ENCODE data around the gene COPRS. TPM values are rescaled to one million over a fixed set of nuclear protein-coding genes. Genes with fewer than 3 reads are reported as not detected.

Gene COPRS
- total and polyA plus RNA-seq, 2 of the 8 experiments (the other 6 are each of a cell fraction or from before 2014, with no cell fraction given): 40.9 to 49.3 TPM

- CTCF ChIA-PET (ENCODE audit: partially characterized antibody): interaction anchor here (0.6 kb wide), 1 partner anchor 91 kb away, joined by 4 read pairs; no protein-coding TSS in a partner anchor
- H2BK20ac ChIP-seq (ENCODE audit: low read length): no peak overlapping the region
Measured at GRCh38 chr17:31882571-31882970, 23.5 kb upstream of the COPRS start.

More at GRCh38 chr17:31882571-31882970, 23.5 kb upstream of the COPRS start:
- H2BK120ac ChIP-seq (replicated peaks; ENCODE audit: low read depth, low read length): no peak overlapping the region
- H3K18ac ChIP-seq (ENCODE audit: extremely low read depth, low read length): no peak overlapping the region
- H3K27ac ChIP-seq (ENCODE audit: low read depth, low read length): no peak overlapping the region
- H3K4me1 ChIP-seq (replicated peaks in 1 of 4; ENCODE audit: control insufficient read depth in 3 of 4, insufficient read depth in 4 of 4, low read length in 3 of 4): no peaks in the 10 kb centered on the region
- H4K91ac ChIP-seq (replicated peaks; ENCODE audit: insufficient read length, low read length): no peak overlapping the region
- H2BK12ac ChIP-seq (ENCODE audit: low read depth, low read length): no peak overlapping the region
- no peaks in the 10 kb centered on the region for H3K79me2 ChIP-seq (ENCODE audit: control insufficient read depth in 1 of 2, insufficient read depth in 2 of 2, low read length in 2 of 2)
- no peak overlapping the region for H2BK15ac ChIP-seq (ENCODE audit: low read length)
- H4K8ac ChIP-seq (ENCODE audit: extremely low read depth, insufficient read depth, low read length): no peak overlapping the region
- H2AK5ac ChIP-seq (ENCODE audit: low read depth, low read length): no peak overlapping the region
- no peak overlapping the region for H2AFZ ChIP-seq (ENCODE audit: low read length)
- no peaks in the 10 kb centered on the region for H4K20me1 ChIP-seq (replicated peaks in 1 of 2; ENCODE audit: control insufficient read depth in 1 of 2, insufficient read depth in 2 of 2, low read length in 2 of 2)
- H3K27me3 ChIP-seq (replicated peaks in 1 of 4; ENCODE audit: control insufficient read depth in 3 of 4, extremely low read depth in 1 of 4, insufficient read depth in 3 of 4, low read length in 3 of 4): no peaks in the 10 kb centered on the region
- FAIRE-seq (no peak), DNase-seq (ENCODE audit: low read depth in 1 of 2, low spot score in 2 of 2) (no peak)
- peaks cover 15 to 88% (median 52%) of the 10 kb centered on the region in 4 experiments for H3K36me3 ChIP-seq (ENCODE audit: control insufficient read depth in 2 of 4, insufficient read depth in 4 of 4, low read length in 3 of 4)
- 97% methylated on average over 6 of the region's 6 CpGs; no CpG with 5 or more reads in 1 of the 2 experiments for WGBS, 2 experiments (ENCODE audit: extremely low coverage in 1 of 2, insufficient coverage in 1 of 2, insufficient read length in 1 of 2, insufficient replicate concordance in 2 of 2, low coverage in 1 of 2, low lambda C conversion rate in 2 of 2, missing lambda C conversion rate in 1 of 2)
- no peak overlapping the region for H3K14ac ChIP-seq (ENCODE audit: insufficient read length)
- H3K79me1 ChIP-seq (ENCODE audit: low read depth, low read length): no peaks in the 10 kb centered on the region
- H3K4ac ChIP-seq (replicated peaks; ENCODE audit: insufficient read length, low read depth, low read length): no peak overlapping the region
- POLR2A ChIA-PET (ENCODE audit: partially characterized antibody): interaction anchor here (1.0 to 1.7 kb wide), 3 partner anchors 11 to 24 kb away, joined by 3 to 6 read pairs (median 5); no protein-coding TSS in a partner anchor
- no peak overlapping the region for H3K9ac ChIP-seq (replicated peaks in 1 of 4; ENCODE audit: extremely low read depth in 1 of 4, low read depth in 3 of 4, low read length in 3 of 4)
- no peak overlapping the region for H3K4me2 ChIP-seq (ENCODE audit: insufficient read depth in 1 of 2, low read depth in 2 of 2, low read length in 2 of 2)
- H3K9me3 ChIP-seq (ENCODE audit: insufficient read depth in 2 of 2, low read depth in 1 of 2, low read length in 1 of 2): no peaks in the 10 kb centered on the region
- TF ChIP-seq EGR1 (IDR thresholded peaks at IDR 0.05; ENCODE audit: borderline replicate concordance, low read depth, low read length): no peak
- no peak for TF ChIP-seq MAX (IDR thresholded peaks at IDR 0.05)
- no peak for TF ChIP-seq POU5F1 (IDR thresholded peaks at IDR 0.05; ENCODE audit: low read depth, low read length)
- no peak overlapping the region for H3K56ac ChIP-seq (replicated peaks; ENCODE audit: insufficient read length, low read depth, low read length)
- H4K5ac ChIP-seq (ENCODE audit: insufficient read length, low read depth, low read length): no peak overlapping the region
- no peak overlapping the region for H3K23ac ChIP-seq (ENCODE audit: insufficient read length)
- no peak overlapping the region for H2BK5ac ChIP-seq (ENCODE audit: low read depth, low read length)
- H3K4me3 ChIP-seq (ENCODE audit: extremely low read depth in 1 of 4, insufficient read depth in 2 of 4, low read depth in 3 of 4, low read length in 4 of 4): no peak overlapping the region
- H3K23me2 ChIP-seq (ENCODE audit: low read depth, low read length): no peaks in the 10 kb centered on the region
